ENCODE data around the gene ZNF281.

DNA sequence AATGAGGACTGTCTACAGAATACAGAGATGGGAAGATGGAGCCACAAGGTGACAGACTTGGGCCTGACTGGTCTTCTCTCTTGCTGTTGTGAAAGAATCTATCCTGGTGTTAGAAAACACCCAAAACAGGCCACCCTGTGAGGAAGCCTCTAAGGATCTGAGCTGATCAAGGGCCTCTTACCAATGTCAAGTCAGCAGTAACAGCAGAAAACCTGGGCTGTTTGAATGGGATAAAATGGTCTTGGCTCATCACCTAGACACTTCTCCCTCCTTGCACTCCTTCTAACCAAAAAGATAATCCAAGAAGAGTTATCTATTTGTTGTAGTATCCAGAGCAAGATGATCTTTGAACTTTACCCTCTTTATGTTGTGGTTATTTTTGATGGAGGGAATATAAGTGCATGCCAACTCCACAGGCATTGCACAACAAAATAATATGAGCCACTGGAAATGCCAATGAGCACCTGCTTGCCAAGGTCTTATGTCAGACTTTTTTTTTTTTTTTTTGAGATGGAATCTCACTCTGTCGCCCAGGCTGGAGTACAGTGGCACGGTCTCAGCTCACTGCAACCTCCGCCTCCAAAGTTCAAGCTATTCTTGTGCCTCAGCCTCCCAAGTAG, 32.8 kb upstream of the ZNF281 start:
- TF ChIP-seq, protein P1, sequence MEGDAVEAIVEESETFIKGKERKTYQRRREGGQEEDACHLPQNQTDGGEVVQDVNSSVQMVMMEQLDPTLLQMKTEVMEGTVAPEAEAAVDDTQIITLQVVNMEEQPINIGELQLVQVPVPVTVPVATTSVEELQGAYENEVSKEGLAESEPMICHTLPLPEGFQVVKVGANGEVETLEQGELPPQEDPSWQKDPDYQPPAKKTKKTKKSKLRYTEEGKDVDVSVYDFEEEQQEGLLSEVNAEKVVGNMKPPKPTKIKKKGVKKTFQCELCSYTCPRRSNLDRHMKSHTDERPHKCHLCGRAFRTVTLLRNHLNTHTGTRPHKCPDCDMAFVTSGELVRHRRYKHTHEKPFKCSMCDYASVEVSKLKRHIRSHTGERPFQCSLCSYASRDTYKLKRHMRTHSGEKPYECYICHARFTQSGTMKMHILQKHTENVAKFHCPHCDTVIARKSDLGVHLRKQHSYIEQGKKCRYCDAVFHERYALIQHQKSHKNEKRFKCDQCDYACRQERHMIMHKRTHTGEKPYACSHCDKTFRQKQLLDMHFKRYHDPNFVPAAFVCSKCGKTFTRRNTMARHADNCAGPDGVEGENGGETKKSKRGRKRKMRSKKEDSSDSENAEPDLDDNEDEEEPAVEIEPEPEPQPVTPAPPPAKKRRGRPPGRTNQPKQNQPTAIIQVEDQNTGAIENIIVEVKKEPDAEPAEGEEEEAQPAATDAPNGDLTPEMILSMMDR (IDR thresholded peaks at IDR 0.05), result no peak
- TF ChIP-seq POLR2A (IDR thresholded peaks at IDR 0.05), result no peak
